Measurements from ENCODE around the gene ADGRB3.
A peak's percentile ranks its signal among the peaks of the same experiment; 100 is the strongest.

Gene ADGRB3

DNA sequence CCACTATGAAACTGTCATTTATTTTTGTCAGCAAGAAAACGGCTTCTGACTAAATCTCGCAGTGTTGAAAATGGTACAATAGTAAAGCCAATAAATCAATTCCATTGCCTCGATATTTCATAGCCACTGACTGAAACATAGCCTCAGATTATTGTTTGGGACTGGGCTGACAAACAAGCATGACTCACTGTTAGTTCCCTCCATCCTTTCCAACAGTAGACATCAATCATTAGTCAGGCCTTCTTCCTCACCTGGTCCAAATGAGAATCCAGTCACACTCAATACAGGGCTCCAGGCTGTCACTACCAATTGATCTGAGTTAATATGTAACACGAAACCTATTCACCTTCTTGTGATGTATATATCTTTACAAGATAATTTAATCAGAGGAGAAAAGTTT lies 66.1 kb downstream of the ADGRB3 start:
- DNase-seq (ENCODE audit: low spot score) = no peak

DNA sequence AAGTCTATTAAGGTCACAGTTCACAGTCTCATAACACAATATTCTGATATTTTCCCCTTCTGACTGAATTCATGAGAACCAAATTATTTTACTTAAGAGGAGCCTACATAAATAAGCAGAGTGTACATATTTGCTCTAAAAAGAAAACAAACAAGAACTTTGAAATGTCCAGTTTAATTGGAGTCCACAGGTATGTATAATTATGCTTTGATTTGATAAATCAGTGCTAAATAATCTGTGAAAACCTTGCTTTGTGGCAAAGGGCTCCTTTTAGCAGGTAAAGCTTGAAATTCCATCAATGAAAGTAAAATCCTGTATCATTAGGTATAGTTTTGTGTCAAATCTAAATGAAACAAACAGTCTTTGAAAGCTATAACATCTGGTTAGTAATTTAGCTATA lies 69.4 kb downstream of the ADGRB3 start:
- no peak for DNase-seq (ENCODE audit: low spot score)

DNA sequence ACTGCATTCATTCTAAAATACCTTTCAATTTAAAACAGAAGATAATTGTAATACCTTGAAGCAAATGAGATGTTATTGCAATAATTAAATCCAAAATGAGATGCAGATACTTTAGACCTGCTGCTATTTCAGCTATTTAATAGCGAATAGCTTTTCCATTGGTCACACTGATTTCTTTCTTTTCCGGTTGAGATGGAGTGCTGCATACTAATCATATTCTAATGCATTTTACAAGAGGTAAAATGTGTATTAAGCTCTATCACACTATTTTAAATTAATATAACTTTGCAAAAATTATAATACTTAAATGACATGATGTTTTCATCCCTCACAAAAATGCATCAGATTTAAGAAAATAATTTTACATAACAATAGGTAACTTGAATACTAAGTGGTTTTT lies 74.0 kb downstream of the ADGRB3 start:
- DNase-seq (ENCODE audit: low spot score) = peak; percentile 59

DNA sequence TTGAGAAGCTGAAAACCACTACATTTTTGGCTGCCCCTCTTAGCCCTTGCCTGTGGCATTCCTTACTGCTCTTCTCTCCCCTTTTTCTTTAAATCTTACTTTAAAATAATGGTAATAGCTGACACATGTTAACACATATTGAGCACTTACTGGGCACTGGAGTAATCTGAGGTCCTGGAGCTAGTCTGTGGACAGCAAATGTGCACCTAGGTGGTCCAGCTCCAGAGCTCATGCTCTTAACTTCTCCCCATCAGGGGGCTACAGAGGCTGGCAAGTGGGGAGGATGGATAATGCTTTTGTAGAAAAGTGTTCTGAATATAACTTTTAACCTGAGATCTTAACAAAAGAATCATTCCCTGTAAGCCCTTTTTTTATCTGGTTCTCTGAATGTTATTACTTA lies 74.8 kb downstream of the ADGRB3 start:
- no peak for DNase-seq (ENCODE audit: low spot score)

DNA sequence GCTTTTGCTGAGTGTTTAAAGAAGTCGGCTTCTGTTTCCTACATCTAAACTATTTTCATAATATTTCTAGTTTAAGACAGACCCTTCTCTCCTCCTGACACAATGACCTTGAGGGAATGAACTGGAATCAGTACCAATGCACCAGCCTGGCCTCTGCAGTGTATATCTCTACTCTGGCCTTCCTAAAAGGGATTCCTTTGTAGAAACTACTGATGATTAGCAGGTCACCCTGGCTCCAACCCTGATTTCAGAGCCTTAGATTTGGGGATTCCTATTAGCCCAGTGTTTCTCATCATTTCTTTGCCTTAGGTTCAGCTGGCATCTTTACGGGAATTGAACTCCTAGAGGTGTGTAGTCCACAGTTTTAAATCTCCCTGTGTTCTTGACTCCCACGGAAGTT lies 75.4 kb downstream of the ADGRB3 start:
- peak; percentile 61 for DNase-seq (ENCODE audit: low spot score)

DNA sequence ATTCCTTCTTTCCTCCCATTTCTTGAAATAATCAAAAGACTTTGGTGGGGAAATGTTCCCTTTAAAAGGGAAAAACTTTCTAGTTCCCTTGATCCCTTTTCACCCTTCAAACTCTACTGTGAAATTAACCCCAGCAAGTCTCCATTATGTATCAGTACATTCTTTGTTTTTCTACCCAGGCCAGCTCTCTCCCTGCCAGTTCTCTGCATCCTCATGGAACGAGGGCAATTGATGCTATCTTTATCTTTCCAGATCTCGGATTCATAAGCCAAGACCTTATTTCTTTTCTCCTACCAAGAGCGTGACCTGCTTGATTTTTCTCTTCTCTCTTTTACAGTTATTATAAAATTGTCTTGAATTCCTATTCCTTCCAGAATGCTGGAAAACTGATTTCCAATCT lies 75.8 kb downstream of the ADGRB3 start:
- peak; percentile 77 for DNase-seq (ENCODE audit: low spot score)

DNA sequence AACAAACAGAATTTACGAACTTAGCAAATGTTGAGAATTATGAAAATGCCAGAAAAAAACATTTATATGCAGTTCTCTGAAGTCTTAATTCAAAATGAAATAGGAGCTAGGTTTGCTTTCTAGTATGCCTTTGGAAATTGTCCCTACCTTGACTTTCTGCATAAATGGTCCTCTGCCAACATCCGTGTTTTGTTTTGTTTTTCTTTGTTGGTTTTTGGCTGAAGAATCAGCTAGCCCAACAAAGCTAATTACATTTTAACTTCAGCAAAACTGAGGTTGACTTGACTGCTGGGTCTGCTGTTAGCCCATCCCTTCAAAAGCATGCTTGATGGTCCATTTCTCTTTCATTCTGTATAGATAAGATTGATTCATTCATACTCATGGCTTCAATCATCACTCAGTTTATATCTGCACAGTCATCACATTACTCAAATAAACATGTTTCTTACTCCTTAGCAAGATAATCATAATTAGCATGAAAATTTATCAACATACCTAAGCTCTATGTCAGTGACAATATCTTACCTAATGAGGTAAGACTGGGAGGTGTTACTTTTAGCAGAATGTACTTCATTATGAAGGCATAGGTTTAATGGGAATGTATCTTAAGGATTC lies 76.4 kb downstream of the ADGRB3 start:
- DNase-seq (ENCODE audit: low spot score) = no peak

DNA sequence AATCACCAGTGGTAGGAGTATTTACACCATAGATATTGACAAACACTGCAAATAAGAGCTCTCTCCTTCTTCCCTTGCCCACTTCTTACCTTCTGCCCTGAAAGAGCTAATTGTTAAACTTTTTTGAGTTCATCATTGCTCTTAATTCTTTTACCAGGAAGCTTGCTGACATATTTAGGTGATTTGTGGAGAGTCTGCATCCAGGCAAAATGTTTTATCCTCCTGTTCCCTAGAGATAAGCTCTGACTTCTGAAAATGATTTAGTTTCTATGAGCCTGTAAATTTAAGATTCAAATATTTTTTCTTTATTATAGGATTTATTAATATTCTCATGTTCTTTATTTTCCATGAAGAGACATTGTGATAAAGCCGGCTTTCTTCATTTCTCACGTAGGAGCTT lies 81.5 kb downstream of the ADGRB3 start:
- DNase-seq (ENCODE audit: low spot score) = no peak

DNA sequence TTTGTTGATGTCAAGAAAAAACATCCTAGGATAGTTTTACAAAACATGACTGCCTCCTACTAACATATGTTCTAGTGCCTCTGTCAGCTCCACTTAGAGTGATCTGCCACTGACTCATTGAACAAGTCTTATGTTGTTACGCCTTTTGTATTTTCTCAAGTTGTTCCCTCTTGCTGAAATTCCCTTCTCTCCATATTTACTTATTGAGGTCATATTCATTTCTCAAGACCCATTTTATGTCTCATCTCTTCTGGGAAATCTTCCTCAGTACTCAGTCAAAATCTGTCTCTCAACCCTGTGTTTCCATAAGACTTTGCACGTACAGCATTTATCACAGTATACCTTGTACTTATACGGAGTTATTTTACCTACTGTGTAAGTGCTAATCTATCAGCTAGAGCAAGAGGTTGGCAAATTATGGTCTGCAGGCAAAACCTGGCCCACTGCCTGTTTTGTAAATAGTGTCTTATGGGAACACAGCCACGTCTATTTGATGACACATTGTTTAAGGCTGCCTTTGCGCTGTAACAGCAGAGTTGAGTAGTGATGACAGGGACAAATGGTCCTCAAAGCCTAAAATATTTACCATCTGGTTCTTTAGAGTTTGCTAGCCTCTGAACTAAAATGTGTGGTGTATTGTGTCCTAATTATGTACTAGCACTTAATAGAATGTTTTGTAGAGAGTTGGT lies 83.4 kb downstream of the ADGRB3 start:
- DNase-seq (ENCODE audit: low spot score) = no peak

DNA sequence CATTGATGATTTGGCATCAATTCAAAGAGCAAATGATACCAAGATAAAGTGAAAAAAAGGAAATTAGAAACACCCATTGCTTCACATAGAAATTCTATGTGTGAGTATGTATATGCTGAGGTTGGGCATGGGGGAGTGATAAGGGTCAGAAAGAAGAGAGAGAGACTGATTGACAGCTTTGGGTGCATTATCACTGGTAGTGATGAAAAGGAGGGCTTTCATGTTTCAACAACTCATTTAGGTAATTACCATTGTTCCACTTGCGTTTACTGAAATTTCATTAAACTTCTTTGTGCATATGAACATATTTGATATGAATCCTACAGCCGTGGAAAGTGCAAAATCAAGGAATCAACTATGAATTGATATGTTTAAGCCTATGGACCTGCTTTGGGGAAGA lies 84.7 kb downstream of the ADGRB3 start:
- no peak for DNase-seq (ENCODE audit: low spot score)

DNA sequence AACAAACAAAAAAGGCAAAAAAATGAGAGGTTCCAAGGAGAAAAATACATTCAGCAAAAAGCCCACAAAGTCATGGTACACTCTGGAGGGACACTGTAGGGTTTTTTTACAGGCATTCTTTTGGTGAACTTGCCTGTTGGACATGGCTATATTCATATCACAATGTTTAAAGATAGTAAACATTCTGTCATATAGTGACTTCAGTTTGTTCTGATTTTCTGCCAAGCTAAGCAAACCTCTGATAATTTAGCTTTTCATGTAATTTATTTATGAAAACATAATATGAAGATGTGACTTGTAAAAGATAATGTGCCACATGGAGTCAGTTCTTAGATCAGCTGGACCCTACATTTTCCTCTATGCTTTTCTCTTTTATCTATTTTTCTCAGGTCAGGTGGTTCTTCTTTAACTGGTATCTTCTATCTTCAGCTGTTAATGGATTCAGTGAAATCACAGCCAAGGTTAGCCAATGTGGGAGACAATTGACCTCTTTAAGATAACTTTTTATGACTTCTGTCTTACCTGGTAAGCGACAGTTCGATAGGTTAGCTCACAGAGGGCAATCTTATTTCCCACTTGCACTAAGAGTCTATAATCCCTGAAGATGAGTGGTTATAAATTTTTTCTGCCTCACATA lies 87.9 kb downstream of the ADGRB3 start:
- DNase-seq (ENCODE audit: low spot score) = no peak

DNA sequence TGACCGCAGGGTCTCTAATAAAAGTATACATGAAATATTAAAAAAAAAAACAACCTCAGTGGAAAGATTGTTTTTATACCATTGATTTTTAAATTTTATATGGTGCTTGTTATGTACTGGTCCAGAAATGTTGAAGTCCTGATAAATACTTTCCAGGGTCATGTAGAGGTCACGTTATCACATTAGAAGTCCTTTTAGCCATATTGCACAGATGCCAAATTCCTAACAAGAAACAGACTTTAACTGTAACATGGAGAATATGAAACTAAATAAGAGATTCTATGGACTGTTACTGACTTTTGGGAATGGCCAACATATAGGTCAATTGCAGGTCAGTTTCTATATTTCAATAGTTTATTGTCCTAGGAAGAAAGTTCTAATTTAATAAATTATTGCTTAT lies 89.0 kb downstream of the ADGRB3 start:
- no peak for DNase-seq (ENCODE audit: low spot score)

DNA sequence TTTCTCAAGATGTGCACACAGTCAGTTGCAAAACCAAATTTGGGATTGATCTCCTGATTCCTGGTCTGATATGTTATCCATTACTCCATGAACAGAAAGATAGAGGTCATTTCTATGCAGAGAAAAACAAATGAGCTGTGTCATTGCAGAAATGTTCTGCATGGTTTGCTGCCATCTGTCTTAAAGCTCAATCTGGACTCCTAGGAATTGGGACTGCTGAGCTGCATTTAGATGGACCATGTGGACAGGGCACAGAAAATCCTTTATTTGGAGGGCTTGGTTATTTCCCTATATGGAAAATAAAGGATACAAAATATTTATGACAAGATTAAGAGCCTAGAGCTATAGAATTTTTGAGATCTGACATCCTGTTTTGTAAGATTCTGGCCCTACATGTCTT lies 91.3 kb downstream of the ADGRB3 start:
- peak; percentile 85 for DNase-seq (ENCODE audit: low spot score)

DNA sequence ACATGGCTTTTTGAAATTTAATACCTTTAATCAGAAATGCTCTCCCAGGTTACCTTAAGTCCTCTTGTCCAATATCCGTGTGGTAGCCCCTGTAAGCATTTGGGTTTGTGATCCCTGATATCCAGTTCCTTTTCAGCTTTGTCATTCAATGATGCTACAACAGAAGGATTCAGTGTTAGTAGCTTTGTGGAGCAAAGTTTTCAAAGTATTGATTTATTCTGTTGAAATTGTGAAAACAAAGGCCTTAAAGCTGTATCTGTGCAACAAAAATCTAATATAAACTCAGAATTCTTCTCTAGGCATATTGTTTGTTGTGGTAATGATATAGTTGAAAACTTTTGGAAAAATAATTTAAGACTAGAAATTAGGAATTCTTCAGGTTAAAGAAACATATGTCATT lies 91.9 kb downstream of the ADGRB3 start:
- DNase-seq (ENCODE audit: low spot score) = no peak

DNA sequence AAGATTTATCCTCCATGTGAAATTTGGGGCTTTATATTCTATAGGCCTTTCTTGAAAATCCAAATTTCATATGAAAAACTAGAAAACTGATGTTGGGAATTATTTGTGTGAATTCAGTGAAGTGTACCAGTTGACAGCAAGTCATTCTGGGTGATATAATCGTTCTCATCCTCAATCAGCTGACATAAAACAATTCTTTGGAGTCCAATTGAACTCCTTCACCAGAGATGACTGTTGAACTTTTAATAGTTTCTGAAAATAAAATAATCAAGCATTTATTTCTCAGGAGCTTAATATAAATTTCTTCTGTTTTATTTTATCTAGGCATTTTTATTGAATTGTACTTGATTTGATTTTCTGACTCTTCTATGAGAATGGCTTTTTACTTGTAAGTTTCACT lies 92.6 kb downstream of the ADGRB3 start:
- peak; percentile 58 for DNase-seq (ENCODE audit: low spot score)

DNA sequence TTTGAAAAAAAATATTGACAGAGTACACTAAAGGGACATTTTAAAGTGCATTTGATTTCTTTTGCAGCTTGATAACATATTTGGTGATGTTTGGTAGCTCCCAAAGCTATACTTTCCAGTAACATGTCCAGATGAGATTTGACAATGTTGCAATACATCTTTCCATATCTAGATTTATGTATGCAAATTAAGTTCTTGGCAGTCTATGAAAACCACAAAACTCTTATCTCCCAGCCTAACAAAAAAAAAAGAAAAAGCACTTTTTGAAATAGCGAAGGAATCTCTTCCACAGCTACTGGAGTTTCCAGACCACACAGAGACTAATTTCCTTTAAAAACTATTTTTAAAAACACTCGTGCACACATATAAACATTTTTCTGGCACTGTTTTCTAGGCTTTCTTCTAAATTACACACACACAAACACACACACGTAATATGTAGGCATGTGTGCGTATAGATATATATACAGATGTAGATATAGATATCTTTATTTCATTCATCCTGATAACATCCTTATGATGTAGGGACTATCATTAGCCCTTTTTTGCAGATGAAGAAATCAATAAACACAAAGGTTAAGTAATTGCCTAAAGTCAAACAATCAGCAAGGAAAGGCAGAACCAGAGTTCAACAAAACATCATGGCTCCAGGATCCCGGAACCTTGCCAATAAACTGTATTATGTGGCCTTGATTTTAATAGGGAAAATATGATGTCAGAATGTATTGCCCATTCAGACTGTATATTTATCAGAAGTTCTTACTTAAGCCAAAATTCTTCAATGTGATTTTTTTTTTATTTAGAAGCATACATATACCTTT lies 93.3 kb downstream of the ADGRB3 start:
- DNase-seq (ENCODE audit: low spot score) = no peak

DNA sequence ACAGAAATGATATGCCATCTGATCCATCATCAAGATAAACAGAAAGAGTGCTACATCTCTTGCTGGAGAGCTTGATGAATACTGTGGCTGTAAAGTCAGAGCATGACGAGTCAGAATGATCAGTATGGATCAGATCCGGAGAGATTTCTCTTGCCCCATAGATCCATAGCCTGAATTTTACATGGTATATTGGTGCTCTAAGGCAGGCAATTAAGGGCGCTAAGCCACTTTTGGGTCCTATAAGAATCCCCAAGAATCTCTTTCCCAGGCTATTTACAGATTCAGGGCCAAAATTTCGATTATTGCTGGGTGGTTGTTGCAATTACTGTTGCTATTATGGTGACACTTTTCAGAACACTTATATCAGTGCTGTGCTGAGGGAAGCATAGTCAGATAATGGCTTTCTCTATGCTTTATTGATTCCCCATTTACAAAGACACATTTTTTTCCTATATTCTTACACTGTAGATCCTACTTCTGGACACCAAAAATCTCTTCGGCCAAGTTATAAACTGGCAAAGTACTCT lies 94.4 kb downstream of the ADGRB3 start:
- peak; percentile 66 for DNase-seq (ENCODE audit: low spot score)

DNA sequence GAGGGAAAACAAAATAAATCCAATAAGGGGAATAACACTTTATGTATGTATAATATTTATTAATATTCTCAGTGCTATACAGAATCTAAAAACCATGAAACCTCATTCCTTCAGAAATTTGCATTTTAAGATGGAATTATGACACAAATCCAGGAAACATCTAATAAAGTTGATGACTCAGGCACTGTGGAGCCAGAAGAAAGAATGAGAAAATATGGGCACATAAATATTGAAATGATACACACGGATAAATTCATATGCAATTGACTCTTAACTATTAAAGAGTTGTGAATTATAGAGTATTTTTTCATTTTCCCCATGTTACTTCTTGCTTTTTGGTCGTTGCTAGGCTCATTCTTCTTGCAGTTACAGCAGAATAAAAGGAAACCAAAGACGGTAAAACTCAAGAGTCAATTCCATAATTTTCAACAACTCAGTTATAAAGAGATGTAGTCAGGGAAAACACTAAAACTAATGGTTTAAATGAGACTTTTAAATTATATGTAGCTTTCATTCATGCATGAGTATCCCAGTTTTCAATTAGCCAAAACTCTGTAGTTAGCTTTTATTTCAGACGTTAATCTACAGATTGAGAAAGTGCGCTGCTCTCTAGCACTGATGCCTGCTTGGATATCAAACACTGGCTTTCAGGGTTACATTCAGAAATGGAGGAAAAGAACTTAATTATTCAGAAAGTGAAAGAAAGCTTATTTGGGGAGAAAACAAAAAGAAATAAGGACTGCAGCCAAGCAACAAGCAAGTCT lies 95.4 kb downstream of the ADGRB3 start:
- peak; percentile 78 for DNase-seq (ENCODE audit: low spot score)

DNA sequence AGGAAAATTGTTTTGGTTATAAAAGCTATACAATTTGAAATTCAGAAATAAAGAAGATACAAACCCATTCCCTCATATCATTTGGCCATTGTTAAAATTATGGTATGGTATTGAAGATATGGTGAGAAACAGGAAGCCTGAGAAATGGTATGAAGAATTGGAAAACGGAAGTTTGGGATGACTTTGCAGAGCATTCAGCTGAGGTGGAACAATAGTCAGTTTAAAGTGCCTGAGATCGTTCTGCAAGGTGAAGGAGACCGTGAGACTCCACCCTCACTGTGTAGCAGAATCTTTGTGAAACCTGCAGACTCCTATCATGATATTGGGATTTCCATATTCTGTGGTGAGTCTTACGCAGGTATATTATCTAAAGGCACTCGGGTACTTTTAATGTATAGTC lies 97.3 kb downstream of the ADGRB3 start:
- DNase-seq (ENCODE audit: low spot score) = no peak

DNA sequence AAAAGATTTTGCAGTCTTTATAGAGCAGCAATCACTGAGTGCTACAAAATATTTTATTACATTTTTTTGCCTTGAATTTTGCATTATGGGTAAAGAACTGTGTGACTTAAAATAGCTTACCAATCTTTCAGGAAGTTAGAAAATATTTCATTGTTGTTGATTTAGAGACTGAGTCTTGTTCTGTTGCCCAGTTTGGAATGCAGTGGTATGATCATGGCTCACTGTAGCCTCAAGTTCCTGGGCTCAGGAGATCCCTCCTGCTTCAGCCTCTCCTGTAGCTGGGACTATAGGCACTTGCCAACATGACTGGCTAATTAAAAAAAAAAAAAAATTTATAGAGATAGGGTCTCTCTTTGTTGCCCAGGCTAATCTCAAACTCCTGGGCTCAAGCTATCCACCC lies 100.8 kb downstream of the ADGRB3 start:
- no peak for DNase-seq (ENCODE audit: low spot score)

DNA sequence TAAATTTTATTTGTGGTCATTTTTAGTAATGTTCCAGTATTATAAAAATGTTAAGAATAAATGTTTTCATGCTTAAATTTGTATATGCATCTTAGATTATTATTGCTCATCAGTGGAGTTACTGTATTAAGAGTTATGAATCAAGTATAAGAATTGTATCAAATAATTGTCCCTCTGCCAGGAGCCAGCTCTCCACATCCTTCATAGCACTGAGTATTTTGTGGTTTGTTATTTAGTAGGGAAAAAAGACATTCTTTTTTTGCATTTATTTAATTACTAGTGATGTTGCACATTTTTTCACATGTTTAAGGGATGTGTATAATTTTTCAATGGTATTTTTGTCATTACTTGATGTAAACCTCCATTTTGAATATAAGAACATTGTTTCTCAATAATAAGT lies 102.0 kb downstream of the ADGRB3 start:
- no peak for DNase-seq (ENCODE audit: low spot score)

DNA sequence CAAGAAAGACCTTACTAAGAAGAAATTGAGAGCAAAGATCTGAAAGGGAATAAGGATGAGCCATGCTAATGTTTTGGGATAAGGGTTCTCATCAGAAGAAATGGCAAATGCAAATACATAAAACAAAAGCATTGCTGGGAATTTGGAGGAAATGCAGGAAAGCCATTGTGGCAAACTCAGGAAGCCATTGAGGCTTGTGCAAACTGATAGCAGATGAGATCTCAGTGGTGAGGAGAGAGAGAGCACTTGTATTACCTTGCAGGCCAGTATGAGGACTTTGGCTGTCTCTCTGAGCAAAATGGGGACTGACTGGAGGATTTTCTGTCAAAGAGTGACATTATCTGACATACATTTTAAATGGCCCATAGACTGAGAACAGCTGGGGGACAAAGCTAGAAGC lies 103.0 kb downstream of the ADGRB3 start:
- DNase-seq (ENCODE audit: low spot score) = no peak

Data from pons (tissue), 1 donor.